Measurements from ENCODE around the gene XRN1. TPM values are rescaled to one million over a fixed set of nuclear protein-coding genes. Genes with fewer than 3 reads are reported as not detected.
"Not testable (repeated sequence)": the region's sequence is repeated elsewhere in the genome, so short reads cannot be mapped to it uniquely, and the experiment has no call there.

The XRN1 gene
- polyA plus RNA-seq, 3 donors from 2014 or later, result 59.5 to 96.1 (median 60.8) TPM

DNA sequence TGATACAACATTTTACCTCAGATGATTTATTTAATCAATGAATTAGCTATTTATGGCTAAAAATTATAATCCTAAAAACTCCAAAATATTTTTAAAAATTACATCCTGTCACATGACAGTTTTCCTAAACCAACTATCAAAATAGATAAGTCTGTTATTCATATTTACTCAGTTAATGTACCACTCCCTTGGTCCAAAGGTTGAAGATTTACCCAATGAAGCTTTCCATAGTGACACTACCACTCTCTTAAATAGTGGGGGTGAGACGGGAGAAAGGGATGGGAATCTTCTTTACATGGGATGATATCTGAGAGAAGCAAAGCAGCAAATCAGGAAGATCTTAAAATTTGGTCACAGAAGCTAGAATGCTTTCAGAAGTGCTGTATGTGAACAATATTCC, 30.5 kb downstream of the XRN1 start:
- Mint-ChIP-seq H3K27me3 (ENCODE audit: low read depth in 3 of 3) (peaks cover 0 to 1% (median 0%) of the 10 kb centered on the region in 3 donors), H3K9me3 (no peaks in the 10 kb centered on the region), H3K4me1 (peaks cover 1% of the 10 kb centered on the region in 2 donors), H3K36me3 (peaks cover 8 to 46% (median 33%) of the 10 kb centered on the region in 3 donors), H3K4me3 (no peak overlapping the region), H3K27ac (no peak overlapping the region)
- no peak for DNase-seq

DNA sequence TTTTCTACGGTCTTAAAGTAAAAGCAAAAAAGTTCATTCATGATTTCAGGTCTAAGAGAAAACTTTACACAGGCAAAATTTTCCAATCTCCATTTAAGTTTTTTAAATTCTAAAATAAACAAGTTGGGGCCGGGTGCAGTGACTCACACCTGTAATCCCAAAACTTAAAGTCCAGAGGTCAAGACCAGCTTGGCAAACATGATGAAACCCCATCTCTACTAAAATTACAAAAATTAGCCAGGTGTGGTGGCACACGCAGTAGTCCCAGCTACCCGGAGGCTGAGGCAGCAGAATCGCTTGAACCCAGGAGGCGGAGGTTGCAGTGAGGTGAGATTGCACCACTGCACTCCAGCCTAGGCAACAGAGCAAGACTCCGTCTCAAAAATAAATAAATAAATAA, 47.3 kb downstream of the XRN1 start:
- not testable (repeated sequence) for H3K9me3 Mint-ChIP-seq; DNase-seq; H3K27ac Mint-ChIP-seq; H3K4me1 Mint-ChIP-seq; H3K4me3 Mint-ChIP-seq; H3K27me3 Mint-ChIP-seq (ENCODE audit: low read depth in 3 of 3)
- peaks cover 36 to 49% (median 39%) of the 10 kb centered on the region in 3 donors for H3K36me3 Mint-ChIP-seq

- Mint-ChIP-seq H3K4me3 (no peak overlapping the region), H3K36me3 (peaks cover 17 to 33% (median 22%) of the 10 kb centered on the region in 3 donors), H3K27me3 (ENCODE audit: low read depth in 3 of 3) (no peaks in the 10 kb centered on the region), H3K4me1 (no peaks in the 10 kb centered on the region), H3K27ac (no peak overlapping the region), H3K9me3 (no peaks in the 10 kb centered on the region)
- no peak for DNase-seq
Measured at GRCh38 chr3:142394921-142395622, 52.8 kb downstream of the XRN1 start.

DNA sequence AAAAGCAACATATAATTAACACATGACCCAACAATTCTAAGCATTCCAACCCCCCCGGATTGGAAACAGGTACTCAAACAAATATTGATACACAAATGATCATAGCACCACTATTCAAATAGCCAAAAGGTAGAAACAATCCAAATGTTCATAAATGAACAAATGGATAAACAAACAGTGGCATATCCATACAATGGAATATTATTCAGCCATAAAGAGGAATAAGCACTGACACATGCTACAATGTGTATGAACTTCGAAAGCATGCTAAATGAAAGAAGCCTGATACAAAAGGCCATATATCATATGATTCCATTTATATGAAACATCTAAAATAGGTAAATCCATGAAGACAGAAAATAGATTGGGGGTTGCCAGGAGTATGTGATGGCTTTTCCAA, 62.8 kb downstream of the XRN1 start:
- H3K27me3 Mint-ChIP-seq (ENCODE audit: low read depth in 3 of 3), result no peaks in the 10 kb centered on the region
- H3K4me3 Mint-ChIP-seq, result no peak overlapping the region
- H3K36me3 Mint-ChIP-seq, result peaks cover 44 to 68% (median 47%) of the 10 kb centered on the region in 3 donors
- DNase-seq, result no peak
- H3K9me3 Mint-ChIP-seq, result no peaks in the 10 kb centered on the region
- no peaks in the 10 kb centered on the region for H3K4me1 Mint-ChIP-seq
- H3K27ac Mint-ChIP-seq, result no peak overlapping the region

DNA sequence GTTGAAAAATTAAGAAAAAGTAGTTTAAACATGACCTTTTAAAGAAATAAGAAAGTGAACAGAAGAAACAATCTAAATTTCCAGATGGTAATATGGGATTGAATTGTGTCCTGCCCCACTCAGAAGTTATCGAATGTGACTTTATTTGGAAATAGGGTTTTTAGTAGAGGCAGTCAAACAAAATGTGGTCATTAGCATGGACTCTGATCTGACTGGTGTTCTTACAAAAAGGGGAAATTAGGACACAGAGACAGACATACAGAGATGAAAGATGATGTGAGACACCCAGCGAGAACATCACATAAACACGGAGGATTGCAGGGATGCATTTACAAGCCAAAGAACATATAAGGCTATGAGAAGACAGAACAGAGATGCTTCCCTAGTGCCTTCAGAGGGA, 73.2 kb downstream of the XRN1 start:
- Mint-ChIP-seq H3K9me3 (no peaks in the 10 kb centered on the region), H3K36me3 (peaks cover 10 to 39% (median 25%) of the 10 kb centered on the region in 3 donors), H3K27ac (peak overlapping the region in 3 of 6 donors; percentile 9 to 41 (median 19)), H3K4me3 (no peak overlapping the region), H3K27me3 (ENCODE audit: low read depth in 3 of 3) (no peaks in the 10 kb centered on the region), H3K4me1 (no peaks in the 10 kb centered on the region)
- DNase-seq, result no peak

GRCh38 chr3:142369576-142369975, 78.3 kb downstream of the XRN1 start:
- H3K27ac Mint-ChIP-seq; H3K4me1 Mint-ChIP-seq; H3K4me3 Mint-ChIP-seq; DNase-seq; H3K27me3 Mint-ChIP-seq (ENCODE audit: low read depth in 3 of 3); H3K9me3 Mint-ChIP-seq: not testable (repeated sequence)
- H3K36me3 Mint-ChIP-seq, result peaks cover under 1 to 36% (median 15%) of the 10 kb centered on the region in 3 donors

DNA sequence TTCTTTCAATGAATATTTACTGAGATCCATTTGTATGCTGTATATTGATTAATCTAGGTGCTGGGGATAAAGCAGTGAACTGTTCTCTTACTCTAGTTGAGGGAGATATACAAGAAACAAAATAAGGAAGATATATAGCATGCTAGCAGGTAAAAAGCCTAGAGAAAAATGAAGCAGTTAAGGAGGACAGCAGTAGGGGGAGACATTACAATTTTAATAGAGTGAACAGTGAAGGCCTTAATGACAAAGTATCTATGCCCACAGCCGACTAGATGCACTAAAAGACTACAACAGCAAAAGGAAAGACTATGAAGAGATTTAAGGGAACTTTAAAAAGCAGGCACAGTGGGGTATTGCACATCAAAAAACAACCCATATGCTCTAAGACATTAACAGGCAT, 81.4 kb downstream of the XRN1 start:
- H3K36me3 Mint-ChIP-seq, result peaks cover 11 to 35% (median 16%) of the 10 kb centered on the region in 3 donors
- no peak overlapping the region for H3K4me3 Mint-ChIP-seq
- H3K27ac Mint-ChIP-seq, result peak overlapping the region in 1 of 6 donors; percentile 41
- H3K9me3 Mint-ChIP-seq, result no peaks in the 10 kb centered on the region
- H3K4me1 Mint-ChIP-seq, result no peaks in the 10 kb centered on the region
- peaks cover 0 to 4% (median 0%) of the 10 kb centered on the region in 3 donors for H3K27me3 Mint-ChIP-seq (ENCODE audit: low read depth in 3 of 3)
- DNase-seq, result no peak

GRCh38 chr3:142363936-142364467, 83.8 kb downstream of the XRN1 start:
- no peak overlapping the region for H3K4me3 Mint-ChIP-seq
- no peaks in the 10 kb centered on the region for H3K4me1 Mint-ChIP-seq
- no peak for DNase-seq
- H3K27ac Mint-ChIP-seq, result peak overlapping the region in 1 of 6 donors; percentile 60
- H3K27me3 Mint-ChIP-seq (ENCODE audit: low read depth in 3 of 3), result peaks cover 0 to 4% (median 0%) of the 10 kb centered on the region in 3 donors
- H3K36me3 Mint-ChIP-seq, result peaks cover 20 to 45% (median 25%) of the 10 kb centered on the region in 3 donors
- no peaks in the 10 kb centered on the region for H3K9me3 Mint-ChIP-seq

DNA sequence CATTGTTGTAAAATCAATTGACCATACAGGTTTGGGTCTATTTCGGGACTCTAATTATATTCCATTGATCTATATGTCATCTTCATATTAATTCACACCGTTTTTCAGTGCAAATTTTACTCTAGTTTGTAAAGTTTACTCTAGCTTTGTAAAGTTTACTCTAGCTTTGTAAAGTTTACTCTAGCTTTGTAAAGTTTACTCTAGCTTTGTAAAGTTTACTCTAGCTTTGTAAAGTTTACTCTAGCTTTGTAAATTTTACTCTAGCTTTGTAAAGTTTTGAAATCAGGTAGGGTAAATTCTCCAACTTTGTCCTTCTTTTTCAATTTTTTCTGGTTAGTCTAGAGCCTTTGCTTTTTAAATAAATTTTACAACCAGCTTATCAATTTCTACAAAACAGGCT, 84.4 kb downstream of the XRN1 start:
- Mint-ChIP-seq H3K27ac (peak overlapping the region in 1 of 6 donors; percentile 12), H3K36me3 (peaks cover 19 to 43% (median 26%) of the 10 kb centered on the region in 3 donors)
- not testable (repeated sequence) for DNase-seq; H3K4me1 Mint-ChIP-seq; H3K4me3 Mint-ChIP-seq; H3K9me3 Mint-ChIP-seq; H3K27me3 Mint-ChIP-seq (ENCODE audit: low read depth in 3 of 3)

GRCh38 chr3:142359367-142359766, 88.5 kb downstream of the XRN1 start:
- peaks cover 0 to 4% (median 0%) of the 10 kb centered on the region in 3 donors for H3K27me3 Mint-ChIP-seq (ENCODE audit: low read depth in 3 of 3)
- peaks cover 39 to 52% (median 43%) of the 10 kb centered on the region in 3 donors for H3K36me3 Mint-ChIP-seq
- no peaks in the 10 kb centered on the region for H3K4me1 Mint-ChIP-seq
- no peaks in the 10 kb centered on the region for H3K9me3 Mint-ChIP-seq
- no peak for DNase-seq
- peak overlapping the region in 4 of 6 donors; percentile 8 to 80 (median 30) for H3K27ac Mint-ChIP-seq
- H3K4me3 Mint-ChIP-seq, result no peak overlapping the region

GRCh38 chr3:142356818-142357217, 91.0 kb downstream of the XRN1 start:
- Mint-ChIP-seq H3K27me3 (ENCODE audit: low read depth in 3 of 3) (peaks cover 0 to under 1% (median 0%) of the 10 kb centered on the region in 3 donors), H3K4me3 (no peak overlapping the region), H3K4me1 (no peaks in the 10 kb centered on the region), H3K9me3 (no peaks in the 10 kb centered on the region), H3K27ac (no peak overlapping the region), H3K36me3 (peaks cover 48 to 52% (median 48%) of the 10 kb centered on the region in 3 donors)
- no peak for DNase-seq

DNA sequence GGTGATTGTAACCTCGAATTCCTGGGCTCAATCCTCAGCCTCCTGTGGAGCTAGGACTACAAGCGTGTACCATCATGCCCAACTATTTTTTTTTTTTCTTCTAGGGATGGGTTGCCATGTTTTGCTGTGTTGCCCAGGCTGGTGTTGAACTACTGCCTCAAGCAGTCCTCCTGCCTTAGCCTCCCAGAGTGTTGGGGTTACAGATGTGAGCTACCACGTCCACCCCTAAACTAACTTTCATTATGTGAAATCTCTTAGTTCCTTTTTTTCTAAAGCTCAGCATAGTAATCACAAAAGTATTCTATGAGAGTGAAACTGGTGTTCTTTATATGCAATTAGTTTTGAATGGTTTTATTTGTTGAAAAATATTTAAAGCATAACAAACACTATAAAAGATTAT, 92.1 kb downstream of the XRN1 start:
- no peak for DNase-seq
- peaks cover 39 to 48% (median 40%) of the 10 kb centered on the region in 3 donors for H3K36me3 Mint-ChIP-seq
- no peaks in the 10 kb centered on the region for H3K27me3 Mint-ChIP-seq (ENCODE audit: low read depth in 3 of 3)
- no peak overlapping the region for H3K4me3 Mint-ChIP-seq
- no peaks in the 10 kb centered on the region for H3K9me3 Mint-ChIP-seq
- no peaks in the 10 kb centered on the region for H3K4me1 Mint-ChIP-seq
- H3K27ac Mint-ChIP-seq, result peak overlapping the region in 1 of 6 donors; percentile 40

DNA sequence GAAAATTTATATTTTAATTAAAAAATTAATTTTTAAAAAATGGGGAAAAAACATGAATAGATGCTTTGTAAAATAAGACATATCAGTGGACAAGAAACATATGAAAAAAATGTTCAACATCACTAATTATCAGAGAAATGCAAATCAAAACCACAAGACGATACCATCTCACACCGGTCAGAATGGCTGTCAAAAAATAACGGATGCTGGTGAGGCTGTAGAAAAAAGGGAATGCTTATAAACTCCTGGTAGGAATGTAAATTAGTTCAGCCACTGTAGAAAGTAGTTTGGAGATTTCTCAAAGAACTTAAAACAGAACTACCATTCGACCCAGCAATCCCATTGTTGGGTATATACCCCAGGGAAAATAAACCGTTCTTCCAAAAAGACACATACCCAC, 93.8 kb downstream of the XRN1 start:
- H3K4me3 Mint-ChIP-seq, result no peak overlapping the region
- H3K27ac Mint-ChIP-seq, result no peak overlapping the region
- no peaks in the 10 kb centered on the region for H3K9me3 Mint-ChIP-seq
- H3K4me1 Mint-ChIP-seq, result no peaks in the 10 kb centered on the region
- no peaks in the 10 kb centered on the region for H3K27me3 Mint-ChIP-seq (ENCODE audit: low read depth in 3 of 3)
- peaks cover 32 to 41% (median 40%) of the 10 kb centered on the region in 3 donors for H3K36me3 Mint-ChIP-seq
- DNase-seq, result no peak

- no peaks in the 10 kb centered on the region for H3K27me3 Mint-ChIP-seq (ENCODE audit: low read depth in 3 of 3)
- no peaks in the 10 kb centered on the region for H3K4me1 Mint-ChIP-seq
- H3K27ac Mint-ChIP-seq, result no peak overlapping the region
- no peak for DNase-seq
- H3K9me3 Mint-ChIP-seq, result no peaks in the 10 kb centered on the region
- peaks cover 30 to 40% (median 40%) of the 10 kb centered on the region in 3 donors for H3K36me3 Mint-ChIP-seq
- no peak overlapping the region for H3K4me3 Mint-ChIP-seq
Measured at GRCh38 chr3:142353571-142353970, 94.3 kb downstream of the XRN1 start.

All from immature natural killer cell (primary cell).